HFFc6 (cell line): ENCODE results near the gene RNF26. TPM values are rescaled to one million over a fixed set of nuclear protein-coding genes. Genes with fewer than 3 reads are reported as not detected.
"Not testable (repeated sequence)": the region's sequence is repeated elsewhere in the genome, so short reads cannot be mapped to it uniquely, and the experiment has no call there.

Experiments used
- DNase-seq: peaks from one replicate; pipeline ENCODE4 v3.0.0-alpha.2; 2018
- H3K27ac Mint-ChIP-seq: 2 replicates; pipeline ENCODE4 v1.8.0; 2020; ENCODE audit warnings: mild to moderate bottlenecking, mixed read lengths
- H3K27me3 Mint-ChIP-seq: 2 replicates; pipeline ENCODE4 v1.8.0; 2021; ENCODE audit warnings: mild to moderate bottlenecking, moderate library complexity, mixed read lengths; ENCODE audit not compliant: insufficient read depth
- H3K36me3 Mint-ChIP-seq: 2 replicates; pipeline ENCODE4 v1.8.0; 2021; ENCODE audit warnings: low read depth, mixed read lengths
- H3K4me1 Mint-ChIP-seq: 2 replicates; pipeline ENCODE4 v1.8.0; 2020; ENCODE audit warnings: low read depth, mixed read lengths
- H3K4me3 Mint-ChIP-seq: 2 replicates; pipeline ENCODE4 v1.8.0; 2020; ENCODE audit warnings: mild to moderate bottlenecking, moderate library complexity, mixed read lengths
- H3K9me3 Mint-ChIP-seq: 2 replicates; pipeline ENCODE4 v1.8.0; 2020; ENCODE audit warnings: mild to moderate bottlenecking, mixed read lengths
- microRNA-seq: library from miRNA; unstranded; fragments of <30 nt; microRNA quantifications from one replicate; pipeline ENCODE4, GENCODE V29; 2019
- total RNA-seq, 6 experiments: library from RNA; stranded (reverse); fragmentation: NEBNext Ultra II Directional; extraction: Animal tissue kit (Norgen Biotek cat#: 25700); gene quantifications; 2 replicates in 1 of 6; 3 replicates in 5 of 6; pipeline ENCODE4 v1.2.3, GENCODE V29; 2021
- TF ChIP-seq, protein P1 (sequence below): fragments of 200-600 bp; sonication (generic); IDR thresholded peaks from 2 replicates; pipeline ENCODE4 v1.5.0; 2021; ENCODE audit warnings: antibody characterized with exemption, mild to moderate bottlenecking

Gene RNF26
- total RNA-seq, 6 experiments from 2014 or later, result 48.6 to 63.5 (median 52.7) TPM

DNA sequence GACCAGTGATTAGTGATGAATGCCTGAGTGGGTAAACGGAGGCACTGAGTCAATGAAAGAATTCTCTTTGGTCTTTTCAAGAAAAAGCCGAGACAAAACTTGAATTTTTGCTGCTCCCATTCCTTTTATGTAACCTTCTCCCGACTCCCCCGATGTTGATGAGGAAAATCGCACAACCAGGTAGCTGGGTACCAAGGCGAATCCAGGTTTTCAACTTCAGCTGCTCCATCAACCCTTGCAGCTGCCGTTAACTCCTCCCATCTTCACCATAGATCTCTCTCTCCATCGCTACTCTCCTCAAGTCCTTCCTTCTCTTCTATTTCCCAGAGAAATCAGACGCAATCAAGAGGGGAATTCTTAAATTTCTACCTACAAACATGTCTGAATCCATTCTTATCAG, 47.8 kb downstream of the RNF26 start:
- H3K36me3 Mint-ChIP-seq, result no peaks in the 10 kb centered on the region
- peaks cover 8% of the 10 kb centered on the region; the same call in 1 of the 2 replicates for H3K4me1 Mint-ChIP-seq
- H3K27ac Mint-ChIP-seq, result no peak overlapping the region
- TF ChIP-seq, protein P1, sequence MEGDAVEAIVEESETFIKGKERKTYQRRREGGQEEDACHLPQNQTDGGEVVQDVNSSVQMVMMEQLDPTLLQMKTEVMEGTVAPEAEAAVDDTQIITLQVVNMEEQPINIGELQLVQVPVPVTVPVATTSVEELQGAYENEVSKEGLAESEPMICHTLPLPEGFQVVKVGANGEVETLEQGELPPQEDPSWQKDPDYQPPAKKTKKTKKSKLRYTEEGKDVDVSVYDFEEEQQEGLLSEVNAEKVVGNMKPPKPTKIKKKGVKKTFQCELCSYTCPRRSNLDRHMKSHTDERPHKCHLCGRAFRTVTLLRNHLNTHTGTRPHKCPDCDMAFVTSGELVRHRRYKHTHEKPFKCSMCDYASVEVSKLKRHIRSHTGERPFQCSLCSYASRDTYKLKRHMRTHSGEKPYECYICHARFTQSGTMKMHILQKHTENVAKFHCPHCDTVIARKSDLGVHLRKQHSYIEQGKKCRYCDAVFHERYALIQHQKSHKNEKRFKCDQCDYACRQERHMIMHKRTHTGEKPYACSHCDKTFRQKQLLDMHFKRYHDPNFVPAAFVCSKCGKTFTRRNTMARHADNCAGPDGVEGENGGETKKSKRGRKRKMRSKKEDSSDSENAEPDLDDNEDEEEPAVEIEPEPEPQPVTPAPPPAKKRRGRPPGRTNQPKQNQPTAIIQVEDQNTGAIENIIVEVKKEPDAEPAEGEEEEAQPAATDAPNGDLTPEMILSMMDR, result no peak
- peaks cover 3% of the 10 kb centered on the region; the same call in 1 of the 2 replicates for H3K27me3 Mint-ChIP-seq
- no peak for DNase-seq
- H3K9me3 Mint-ChIP-seq, result no peaks in the 10 kb centered on the region
- no peak overlapping the region for H3K4me3 Mint-ChIP-seq

DNA sequence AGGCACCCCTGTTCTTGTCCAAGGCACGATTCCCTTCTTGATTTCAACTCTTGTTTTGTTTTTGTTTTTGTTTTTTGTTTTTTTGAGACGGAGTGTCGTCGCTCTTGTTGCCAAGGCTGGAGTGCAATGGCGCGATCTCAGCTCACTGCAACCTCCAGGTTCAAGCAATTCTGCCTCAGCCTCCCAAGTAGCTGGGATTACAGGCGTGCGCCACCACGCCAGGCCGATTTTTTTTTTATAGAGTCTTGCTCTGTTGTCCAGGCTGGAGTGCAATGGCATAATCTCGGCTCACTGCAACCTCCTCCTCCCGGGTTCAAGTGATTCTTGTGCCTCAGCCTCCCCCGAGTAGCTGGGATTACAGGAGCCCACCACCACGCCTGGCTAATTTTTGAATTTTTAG, 48.2 kb downstream of the RNF26 start:
- H3K4me3 Mint-ChIP-seq, H3K36me3 Mint-ChIP-seq, H3K27ac Mint-ChIP-seq, DNase-seq, H3K9me3 Mint-ChIP-seq, H3K4me1 Mint-ChIP-seq, H3K27me3 Mint-ChIP-seq: not testable (repeated sequence)

DNA sequence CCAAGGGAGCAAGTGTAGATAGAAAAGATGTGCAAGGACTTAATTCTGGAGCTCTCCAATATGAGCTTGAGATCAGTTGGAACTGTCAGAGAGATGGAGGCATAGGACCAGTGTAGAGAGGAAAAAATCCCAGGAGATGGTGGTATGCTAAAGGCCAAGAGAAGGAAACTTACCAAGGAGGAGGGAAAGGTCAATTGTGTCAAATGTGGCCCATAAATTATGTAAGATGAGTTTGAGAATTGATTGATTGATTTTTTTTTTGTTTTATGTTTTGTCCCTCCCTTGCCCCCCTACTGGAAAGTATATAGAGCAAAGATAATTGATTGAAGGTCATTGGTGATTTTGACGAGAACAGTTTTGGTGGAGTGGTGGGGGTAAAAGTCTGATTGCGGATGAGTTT, 50.0 kb downstream of the RNF26 start:
- H3K36me3 Mint-ChIP-seq, result no peaks in the 10 kb centered on the region
- H3K27ac Mint-ChIP-seq, result no peak overlapping the region
- no peak for DNase-seq
- no peaks in the 10 kb centered on the region for H3K4me1 Mint-ChIP-seq
- peaks cover 10% of the 10 kb centered on the region for H3K27me3 Mint-ChIP-seq
- no peak overlapping the region for H3K4me3 Mint-ChIP-seq
- no peaks in the 10 kb centered on the region for H3K9me3 Mint-ChIP-seq
- TF ChIP-seq, protein P1, result no peak

Small RNA genes lying within 50 kb of the gene (microRNA-seq; reads per million reads assigned to microRNA genes)
- gene MIR6756, result not detected

Other genes starting within 250 kb of the RNF26 start
- gene HMBS, start 249.6 kb upstream of the RNF26 start, total RNA-seq, result 10 to 100 TPM; 31.1 to 45.6 (median 41.9) TPM
- gene DPAGT1, start 232.7 kb upstream of the RNF26 start, total RNA-seq, result 10 to 100 TPM; 40.5 to 52.5 (median 49.1) TPM
- gene C2CD2L, start 227.2 kb upstream of the RNF26 start, total RNA-seq, result 10 to 100 TPM; 10.0 to 13.5 (median 10.8) TPM
- gene HINFP, start 212.9 kb upstream of the RNF26 start, total RNA-seq, result 10 to 100 TPM in 4 of 6 experiments, 1 to 10 TPM in 2; 9.9 to 13.4 (median 11.3) TPM
- gene ABCG4, start 185.5 kb upstream of the RNF26 start, total RNA-seq, result under 1 TPM; 0.05 to 0.50 (median 0.18) TPM
- gene NLRX1, start 165.8 kb upstream of the RNF26 start, total RNA-seq, result 10 to 100 TPM; 11.8 to 14.5 (median 12.9) TPM
- gene NHERF4, start 149.1 kb upstream of the RNF26 start, total RNA-seq, result not detected
- gene CBL, start 128.2 kb upstream of the RNF26 start, total RNA-seq, result 10 to 100 TPM; 24.2 to 31.2 (median 26.1) TPM
- gene MCAM, start 17.4 kb upstream of the RNF26 start, total RNA-seq, result 1 to 10 TPM; 1.8 to 7.7 (median 6.9) TPM
- 10 to 100 TPM in 5 of 6 experiments, 1 to 10 TPM in 1; 8.2 to 16.1 (median 15.1) TPM for gene C1QTNF5, start 6.4 kb downstream of the RNF26 start, total RNA-seq
- not detected for gene MFRP, start 12.2 kb downstream of the RNF26 start, total RNA-seq
- gene USP2, start 47.2 kb downstream of the RNF26 start, total RNA-seq, result under 1 TPM; 0.32 to 0.71 (median 0.49) TPM
- gene THY1, start 88.6 kb downstream of the RNF26 start, total RNA-seq, result 100 to 1,000 TPM; 705 to 934 (median 790) TPM